ENCODE measurements around the gene FGF22. TPM values are rescaled to one million over a fixed set of nuclear protein-coding genes. Genes with fewer than 3 reads are reported as not detected.

FGF22 gene
- polyA plus RNA-seq, 2 donors = 0.53 to 0.86 TPM

GRCh38 chr19:682678-683320 lies 43.1 kb downstream of the FGF22 start:
- Histone ChIP-seq H3K4me3 (ENCODE audit: low read depth in 1 of 2, low read length in 2 of 2) (no peak overlapping the region), H3K27me3 (ENCODE audit: control insufficient read depth in 1 of 2, insufficient read depth in 2 of 2, low read length in 2 of 2) (no peaks in the 10 kb centered on the region), H3K4me1 (ENCODE audit: control insufficient read depth in 2 of 2, insufficient read depth in 2 of 2, low read length in 1 of 2) (peaks cover 0 to 5% of the 10 kb centered on the region in 2 donors), H3K36me3 (ENCODE audit: control insufficient read depth in 2 of 2, insufficient read depth in 2 of 2, low read length in 1 of 2) (no peaks in the 10 kb centered on the region), H3K27ac (ENCODE audit: low read depth in 2 of 2, low read length in 1 of 2) (no peak overlapping the region), H3K9me3 (ENCODE audit: control insufficient read depth in 2 of 2, insufficient read depth in 1 of 2, low read depth in 1 of 2, low read length in 1 of 2) (no peaks in the 10 kb centered on the region)
- 73 to 75% methylated on average over 25 of the region's 25 CpGs for WGBS, 2 donors

DNA sequence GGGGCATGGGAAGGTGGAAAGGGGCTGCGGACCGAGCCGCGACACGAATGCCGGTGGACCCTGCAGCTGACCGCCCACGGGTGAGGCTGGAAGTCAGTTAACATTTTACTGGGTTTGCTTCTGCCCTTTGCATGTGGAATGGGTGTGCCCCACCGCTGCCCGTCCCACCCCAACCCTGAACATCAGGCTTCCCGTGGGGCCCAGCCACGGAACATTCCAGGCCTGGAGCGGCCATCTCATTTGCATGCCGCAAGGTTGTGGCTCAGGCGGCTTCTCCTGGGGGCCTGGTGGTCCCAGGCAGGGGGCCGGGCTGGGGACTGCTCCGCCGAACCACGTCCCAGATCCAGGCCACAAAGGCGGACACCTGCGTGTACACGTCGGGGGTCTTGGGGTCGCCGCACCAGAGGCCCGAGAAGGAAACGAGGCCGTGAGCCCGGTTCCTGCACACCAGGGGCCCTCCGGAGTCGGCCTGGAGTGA lies 45.8 kb downstream of the FGF22 start:
- no peaks in the 10 kb centered on the region for H3K36me3 ChIP-seq (ENCODE audit: control insufficient read depth in 2 of 2, insufficient read depth in 2 of 2, low read length in 1 of 2)
- WGBS, 2 donors = 81 to 82% methylated on average over 31 of the region's 31 CpGs
- no peaks in the 10 kb centered on the region for H3K4me1 ChIP-seq (ENCODE audit: control insufficient read depth in 2 of 2, insufficient read depth in 2 of 2, low read length in 1 of 2)
- no peak overlapping the region for H3K4me3 ChIP-seq (ENCODE audit: low read depth in 1 of 2, low read length in 2 of 2)
- H3K27me3 ChIP-seq (ENCODE audit: control insufficient read depth in 1 of 2, insufficient read depth in 2 of 2, low read length in 2 of 2) = no peaks in the 10 kb centered on the region
- H3K9me3 ChIP-seq (ENCODE audit: control insufficient read depth in 2 of 2, insufficient read depth in 1 of 2, low read depth in 1 of 2, low read length in 1 of 2) = no peaks in the 10 kb centered on the region
- no peak overlapping the region for H3K27ac ChIP-seq (ENCODE audit: low read depth in 2 of 2, low read length in 1 of 2)

DNA sequence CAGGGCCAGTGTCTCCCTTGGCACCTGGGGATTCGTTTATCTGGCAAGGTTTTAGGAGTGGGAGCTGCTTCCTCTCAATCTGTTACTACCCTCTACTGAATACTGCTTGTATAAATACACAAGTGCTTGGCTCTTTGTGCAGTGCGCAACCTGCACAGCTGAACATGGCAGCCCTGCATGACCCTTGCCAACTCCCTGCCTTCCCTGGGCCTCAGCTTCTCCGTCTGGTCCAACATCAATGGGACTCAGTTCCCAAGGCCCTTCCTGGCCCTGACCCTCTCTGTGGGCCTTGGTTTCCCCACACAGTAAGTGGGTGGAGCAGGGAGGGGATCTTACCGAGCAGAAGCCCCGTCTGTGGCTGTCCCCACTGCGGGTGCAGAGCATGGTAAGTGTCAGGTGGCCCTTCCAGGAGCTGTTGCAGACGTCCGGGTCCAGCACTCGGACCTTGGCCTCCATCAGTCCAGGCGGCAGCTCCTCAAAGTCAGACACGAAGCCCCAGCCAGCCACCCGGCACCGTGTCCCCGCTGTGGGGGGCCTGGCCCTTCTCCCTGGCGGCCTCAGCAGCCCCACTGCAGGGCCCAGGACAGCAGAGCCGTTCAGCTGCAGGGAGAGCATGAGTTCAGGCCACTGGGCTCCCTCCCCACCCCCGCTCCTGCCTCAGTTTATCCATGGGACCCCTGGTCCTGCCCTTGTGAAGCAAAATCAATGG lies 47.1 kb downstream of the FGF22 start:
- H3K36me3 ChIP-seq (ENCODE audit: control insufficient read depth in 2 of 2, insufficient read depth in 2 of 2, low read length in 1 of 2) = no peaks in the 10 kb centered on the region
- H3K27ac ChIP-seq (ENCODE audit: low read depth in 2 of 2, low read length in 1 of 2) = no peak overlapping the region
- H3K27me3 ChIP-seq (ENCODE audit: control insufficient read depth in 1 of 2, insufficient read depth in 2 of 2, low read length in 2 of 2) = no peaks in the 10 kb centered on the region
- no peak overlapping the region for H3K4me3 ChIP-seq (ENCODE audit: low read depth in 1 of 2, low read length in 2 of 2)
- WGBS, 2 donors = 63 to 72% methylated on average over 17 of the region's 17 CpGs
- H3K9me3 ChIP-seq (ENCODE audit: control insufficient read depth in 2 of 2, insufficient read depth in 1 of 2, low read depth in 1 of 2, low read length in 1 of 2) = no peaks in the 10 kb centered on the region
- no peaks in the 10 kb centered on the region for H3K4me1 ChIP-seq (ENCODE audit: control insufficient read depth in 2 of 2, insufficient read depth in 2 of 2, low read length in 1 of 2)

- 84 to 85% methylated on average over 11 of the region's 11 CpGs for WGBS, 2 donors
- H3K9me3 ChIP-seq (ENCODE audit: control insufficient read depth in 2 of 2, insufficient read depth in 1 of 2, low read depth in 1 of 2, low read length in 1 of 2) = no peaks in the 10 kb centered on the region
- no peak overlapping the region for H3K4me3 ChIP-seq (ENCODE audit: low read depth in 1 of 2, low read length in 2 of 2)
- H3K36me3 ChIP-seq (ENCODE audit: control insufficient read depth in 2 of 2, insufficient read depth in 2 of 2, low read length in 1 of 2) = no peaks in the 10 kb centered on the region
- no peaks in the 10 kb centered on the region for H3K27me3 ChIP-seq (ENCODE audit: control insufficient read depth in 1 of 2, insufficient read depth in 2 of 2, low read length in 2 of 2)
- no peaks in the 10 kb centered on the region for H3K4me1 ChIP-seq (ENCODE audit: control insufficient read depth in 2 of 2, insufficient read depth in 2 of 2, low read length in 1 of 2)
- H3K27ac ChIP-seq (ENCODE audit: low read depth in 2 of 2, low read length in 1 of 2) = no peak overlapping the region
Measured at GRCh38 chr19:687569-688166, 48.0 kb downstream of the FGF22 start.

DNA sequence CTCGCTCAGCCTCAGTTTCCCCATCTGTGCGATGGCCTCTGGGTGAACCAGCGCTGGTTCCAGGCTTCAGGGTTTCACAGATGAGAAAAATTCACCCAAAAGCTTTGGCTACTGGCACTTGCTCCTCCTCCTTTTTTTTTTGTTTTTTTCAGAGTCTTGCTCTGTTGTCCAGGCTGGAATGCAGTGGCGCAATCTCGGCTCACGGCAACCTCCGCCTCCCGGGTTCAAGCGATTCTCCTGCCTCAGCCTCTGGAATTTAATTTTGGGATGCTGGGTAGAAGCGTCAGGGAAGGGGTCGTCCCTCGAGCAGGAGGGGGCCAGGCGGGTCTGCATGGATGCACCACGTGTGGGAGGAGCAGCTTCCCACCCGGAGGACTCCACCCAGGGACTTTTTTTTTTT lies 48.5 kb downstream of the FGF22 start:
- Histone ChIP-seq H3K9me3 (ENCODE audit: control insufficient read depth in 2 of 2, insufficient read depth in 1 of 2, low read depth in 1 of 2, low read length in 1 of 2) (no peaks in the 10 kb centered on the region), H3K36me3 (ENCODE audit: control insufficient read depth in 2 of 2, insufficient read depth in 2 of 2, low read length in 1 of 2) (no peaks in the 10 kb centered on the region), H3K4me1 (ENCODE audit: control insufficient read depth in 2 of 2, insufficient read depth in 2 of 2, low read length in 1 of 2) (no peaks in the 10 kb centered on the region), H3K27ac (ENCODE audit: low read depth in 2 of 2, low read length in 1 of 2) (no peak overlapping the region), H3K27me3 (ENCODE audit: control insufficient read depth in 1 of 2, insufficient read depth in 2 of 2, low read length in 2 of 2) (no peaks in the 10 kb centered on the region), H3K4me3 (ENCODE audit: low read depth in 1 of 2, low read length in 2 of 2) (no peak overlapping the region)
- 62 to 66% methylated on average over 15 of the region's 15 CpGs for WGBS, 2 donors

DNA sequence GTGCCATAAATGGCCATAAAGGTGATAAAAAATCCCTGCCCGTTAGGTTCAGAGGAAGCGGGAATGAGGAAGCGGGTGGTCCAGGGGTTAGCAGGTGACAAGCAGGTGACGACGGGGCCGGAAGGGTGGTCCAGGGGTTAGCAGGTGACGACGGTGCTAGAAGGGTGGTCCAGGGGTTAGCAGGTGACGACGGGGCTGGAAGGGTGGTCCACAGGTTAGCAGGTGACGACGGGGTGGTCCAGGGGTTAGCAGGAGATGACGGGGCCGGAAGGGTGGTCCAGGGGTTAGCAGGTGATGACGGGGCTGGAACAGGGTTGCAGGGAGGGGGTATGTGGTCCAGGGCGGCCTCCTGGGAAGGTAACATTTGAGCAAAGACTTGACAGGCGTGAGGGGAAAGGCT lies 49.3 kb downstream of the FGF22 start:
- 79 to 89% methylated on average over 17 of the region's 17 CpGs for WGBS, 2 donors

DNA sequence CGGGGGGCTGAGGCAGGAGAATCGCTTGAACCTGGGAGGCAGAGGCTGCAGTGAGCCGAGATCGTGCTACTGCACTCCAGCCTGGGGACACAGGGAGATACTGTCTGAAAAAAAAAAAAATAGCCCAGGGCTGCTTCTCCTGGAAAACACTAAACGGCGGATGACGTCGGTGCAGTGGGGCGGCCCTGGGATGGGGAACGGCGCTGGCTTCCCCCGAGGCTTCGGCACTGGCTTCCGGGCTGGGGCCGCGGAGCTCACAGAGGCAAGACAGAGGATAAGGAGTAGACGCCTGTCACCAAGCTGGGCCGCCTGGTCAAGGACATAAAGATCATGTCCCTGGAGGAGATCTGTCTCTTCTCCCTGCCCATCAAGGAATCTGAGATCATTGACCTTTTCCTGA lies 50.5 kb downstream of the FGF22 start:
- H3K36me3 ChIP-seq (ENCODE audit: control insufficient read depth in 2 of 2, insufficient read depth in 2 of 2, low read length in 1 of 2) = no peaks in the 10 kb centered on the region
- WGBS, 2 donors = 69 to 70% methylated on average over 15 to 18 of the region's 18 CpGs

More for the DNA sequence above, 49.3 kb downstream of the FGF22 start:
- Histone ChIP-seq H3K27me3 (ENCODE audit: control insufficient read depth in 1 of 2, insufficient read depth in 2 of 2, low read length in 2 of 2) (no peaks in the 10 kb centered on the region), H3K36me3 (ENCODE audit: control insufficient read depth in 2 of 2, insufficient read depth in 2 of 2, low read length in 1 of 2) (no peaks in the 10 kb centered on the region), H3K9me3 (ENCODE audit: control insufficient read depth in 2 of 2, insufficient read depth in 1 of 2, low read depth in 1 of 2, low read length in 1 of 2) (no peaks in the 10 kb centered on the region), H3K27ac (ENCODE audit: low read depth in 2 of 2, low read length in 1 of 2) (no peak overlapping the region), H3K4me1 (ENCODE audit: control insufficient read depth in 2 of 2, insufficient read depth in 2 of 2, low read length in 1 of 2) (no peaks in the 10 kb centered on the region), H3K4me3 (ENCODE audit: low read depth in 1 of 2, low read length in 2 of 2) (no peak overlapping the region)

More for the DNA sequence above, 50.5 kb downstream of the FGF22 start:
- no peaks in the 10 kb centered on the region for H3K9me3 ChIP-seq (ENCODE audit: control insufficient read depth in 2 of 2, insufficient read depth in 1 of 2, low read depth in 1 of 2, low read length in 1 of 2)
- no peak overlapping the region for H3K27ac ChIP-seq (ENCODE audit: low read depth in 2 of 2, low read length in 1 of 2)
- H3K27me3 ChIP-seq (ENCODE audit: control insufficient read depth in 1 of 2, insufficient read depth in 2 of 2, low read length in 2 of 2) = no peaks in the 10 kb centered on the region
- H3K4me1 ChIP-seq (ENCODE audit: control insufficient read depth in 2 of 2, insufficient read depth in 2 of 2, low read length in 1 of 2) = no peaks in the 10 kb centered on the region
- no peak overlapping the region for H3K4me3 ChIP-seq (ENCODE audit: low read depth in 1 of 2, low read length in 2 of 2)

Other genes with a start within 250 kb of the FGF22 start
- gene C2CD4C, start 230.7 kb upstream of the FGF22 start, polyA plus RNA-seq = under 1 TPM; 0.33 to 0.43 TPM
- gene SHC2, start 178.8 kb upstream of the FGF22 start, polyA plus RNA-seq = 1 to 10 TPM; 3.0 to 5.3 TPM
- gene MADCAM1, start 143.4 kb upstream of the FGF22 start, polyA plus RNA-seq = 1 to 10 TPM in 1 of 2 donors, under 1 TPM in 1; 0.57 to 2.0 TPM
- 10 to 100 TPM; 13.9 to 16.8 TPM for gene TPGS1, start 132.4 kb upstream of the FGF22 start, polyA plus RNA-seq
- gene CDC34, start 108.1 kb upstream of the FGF22 start, polyA plus RNA-seq = 10 to 100 TPM; 45.2 to 68.7 TPM
- gene GZMM, start 95.8 kb upstream of the FGF22 start, polyA plus RNA-seq = 1 to 10 TPM in 1 of 2 donors, under 1 TPM in 1; 0.86 to 1.1 TPM
- gene BSG, start 67.3 kb upstream of the FGF22 start, polyA plus RNA-seq = 100 to 1,000 TPM; 189 to 210 TPM
- gene HCN2, start 50.0 kb upstream of the FGF22 start, polyA plus RNA-seq = 1 to 10 TPM in 1 of 2 donors, under 1 TPM in 1; 0.65 to 1.4 TPM
- gene POLRMT, start 6.3 kb upstream of the FGF22 start, polyA plus RNA-seq = 10 to 100 TPM; 35.6 to 56.1 TPM
- 10 to 100 TPM; 38.4 to 61.5 TPM for gene RNF126, start 23.3 kb downstream of the FGF22 start, polyA plus RNA-seq
- gene FSTL3, start 36.5 kb downstream of the FGF22 start, polyA plus RNA-seq = 1 to 10 TPM; 5.9 to 7.8 TPM
- not detected for gene PRSS57, start 55.6 kb downstream of the FGF22 start, polyA plus RNA-seq
- 1 to 10 TPM; 4.8 to 7.6 TPM for gene PALM, start 69.1 kb downstream of the FGF22 start, polyA plus RNA-seq
- under 1 TPM; 0.08 to 0.11 TPM for gene MISP, start 111.2 kb downstream of the FGF22 start, polyA plus RNA-seq
- gene PTBP1, start 157.6 kb downstream of the FGF22 start, polyA plus RNA-seq = 10 to 100 TPM; 90.6 to 98.3 TPM
- gene PLPPR3, start 182.1 kb downstream of the FGF22 start, polyA plus RNA-seq = not detected
- not detected for gene AZU1, start 188.0 kb downstream of the FGF22 start, polyA plus RNA-seq
- gene PRTN3, start 201.1 kb downstream of the FGF22 start, polyA plus RNA-seq = not detected
- gene ELANE, start 212.4 kb downstream of the FGF22 start, polyA plus RNA-seq = under 1 TPM; 0.24 to 0.68 TPM
- 10 to 100 TPM; 32.6 to 95.2 TPM for gene CFD, start 219.8 kb downstream of the FGF22 start, polyA plus RNA-seq

Data from esophagus (tissue), 2 donors.